ENCODE results near the gene EEF2KMT. TPM values are rescaled to one million over a fixed set of nuclear protein-coding genes. Genes with fewer than 3 reads are reported as not detected.

The EEF2KMT gene
- total RNA-seq, 1 donor from 2014 or later, result 10.7 TPM

DNA sequence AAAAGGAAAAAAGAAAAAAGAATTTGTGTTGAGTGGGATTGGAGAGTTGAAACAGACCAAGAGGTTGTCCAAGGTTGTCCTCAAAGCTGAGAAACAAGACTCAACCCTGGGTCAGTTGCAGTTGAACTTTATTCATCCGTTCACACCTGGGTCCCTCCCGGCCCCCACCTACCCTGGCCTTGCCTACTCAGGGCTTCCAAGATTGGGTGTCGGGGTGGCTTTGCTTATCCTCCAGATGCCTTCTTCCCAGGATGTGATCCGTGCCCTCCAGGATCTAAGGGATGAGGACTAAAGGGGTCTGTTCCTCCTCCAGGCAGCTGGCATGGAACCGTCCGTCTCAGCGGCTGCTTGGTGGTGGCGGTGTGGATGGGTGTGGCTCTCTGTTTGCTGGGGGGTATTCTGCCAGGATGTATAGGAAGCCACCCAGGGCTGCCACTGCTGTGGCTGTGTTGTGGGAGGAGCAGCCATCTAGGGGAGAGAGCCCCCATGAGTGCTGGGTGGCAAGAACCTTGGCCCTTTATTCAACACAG, 53.5 kb downstream of the EEF2KMT start:
- Mint-ChIP-seq H3K27me3 (ENCODE audit: low read depth) (peaks cover 39% of the 10 kb centered on the region), H3K9me3 (ENCODE audit: low read depth) (peaks cover 6% of the 10 kb centered on the region), H3K4me1 (ENCODE audit: low read depth) (no peaks in the 10 kb centered on the region), H3K4me3 (ENCODE audit: unreplicated experiment) (no peak overlapping the region), H3K27ac (ENCODE audit: unreplicated experiment) (no peak overlapping the region), H3K36me3 (ENCODE audit: low read depth) (peaks cover 2% of the 10 kb centered on the region)
- TF ChIP-seq, protein P1, sequence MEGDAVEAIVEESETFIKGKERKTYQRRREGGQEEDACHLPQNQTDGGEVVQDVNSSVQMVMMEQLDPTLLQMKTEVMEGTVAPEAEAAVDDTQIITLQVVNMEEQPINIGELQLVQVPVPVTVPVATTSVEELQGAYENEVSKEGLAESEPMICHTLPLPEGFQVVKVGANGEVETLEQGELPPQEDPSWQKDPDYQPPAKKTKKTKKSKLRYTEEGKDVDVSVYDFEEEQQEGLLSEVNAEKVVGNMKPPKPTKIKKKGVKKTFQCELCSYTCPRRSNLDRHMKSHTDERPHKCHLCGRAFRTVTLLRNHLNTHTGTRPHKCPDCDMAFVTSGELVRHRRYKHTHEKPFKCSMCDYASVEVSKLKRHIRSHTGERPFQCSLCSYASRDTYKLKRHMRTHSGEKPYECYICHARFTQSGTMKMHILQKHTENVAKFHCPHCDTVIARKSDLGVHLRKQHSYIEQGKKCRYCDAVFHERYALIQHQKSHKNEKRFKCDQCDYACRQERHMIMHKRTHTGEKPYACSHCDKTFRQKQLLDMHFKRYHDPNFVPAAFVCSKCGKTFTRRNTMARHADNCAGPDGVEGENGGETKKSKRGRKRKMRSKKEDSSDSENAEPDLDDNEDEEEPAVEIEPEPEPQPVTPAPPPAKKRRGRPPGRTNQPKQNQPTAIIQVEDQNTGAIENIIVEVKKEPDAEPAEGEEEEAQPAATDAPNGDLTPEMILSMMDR (IDR thresholded peaks at IDR 0.05), result no peak
- peak; percentile 57 for DNase-seq (ENCODE audit: low spot score)

DNA sequence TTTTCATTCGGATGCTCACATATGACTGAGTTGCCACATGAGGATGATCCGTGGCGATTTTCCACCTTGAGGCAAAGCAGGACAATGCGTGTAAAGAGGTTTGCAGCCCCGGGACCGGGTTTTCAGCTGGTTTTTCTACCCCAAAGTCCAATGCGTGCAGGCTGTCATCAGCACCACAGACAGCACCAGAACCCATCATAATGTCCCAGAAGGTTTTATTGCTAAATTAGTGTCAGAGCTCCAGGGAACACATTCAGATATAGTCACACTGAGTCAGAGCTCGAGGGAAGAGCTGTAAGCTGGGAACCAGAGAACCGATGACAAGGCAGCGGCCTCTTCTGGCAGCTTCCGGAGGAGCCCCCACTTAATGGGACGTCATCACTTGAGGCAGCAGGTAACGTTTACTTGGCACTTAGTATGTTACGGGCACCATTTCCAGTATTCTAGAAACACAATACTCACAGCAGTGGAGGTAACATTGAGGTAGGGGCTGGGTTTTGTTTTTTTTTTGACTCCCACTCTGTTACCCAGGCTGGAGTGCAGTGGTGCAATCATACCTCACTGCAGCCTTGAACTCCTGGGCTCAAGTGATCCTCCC, 54.9 kb downstream of the EEF2KMT start:
- TF ChIP-seq, protein P1 (IDR thresholded peaks at IDR 0.05), result peak; percentile 28
- H3K4me3 Mint-ChIP-seq (ENCODE audit: unreplicated experiment), result no peak overlapping the region
- H3K4me1 Mint-ChIP-seq (ENCODE audit: low read depth), result no peaks in the 10 kb centered on the region
- H3K9me3 Mint-ChIP-seq (ENCODE audit: low read depth), result no peaks in the 10 kb centered on the region
- peak; percentile 35 for DNase-seq (ENCODE audit: low spot score)
- H3K27me3 Mint-ChIP-seq (ENCODE audit: low read depth), result peaks cover 33% of the 10 kb centered on the region
- H3K36me3 Mint-ChIP-seq (ENCODE audit: low read depth), result peaks cover 2% of the 10 kb centered on the region
- no peak overlapping the region for H3K27ac Mint-ChIP-seq (ENCODE audit: unreplicated experiment)

- DNase-seq (ENCODE audit: low spot score), result no peak
- peaks cover 27% of the 10 kb centered on the region for H3K27me3 Mint-ChIP-seq (ENCODE audit: low read depth)
- no peaks in the 10 kb centered on the region for H3K9me3 Mint-ChIP-seq (ENCODE audit: low read depth)
- H3K4me3 Mint-ChIP-seq (ENCODE audit: unreplicated experiment), result no peak overlapping the region
- peaks cover 1% of the 10 kb centered on the region for H3K36me3 Mint-ChIP-seq (ENCODE audit: low read depth)
- TF ChIP-seq, protein P1 (IDR thresholded peaks at IDR 0.05), result no peak
- H3K27ac Mint-ChIP-seq (ENCODE audit: unreplicated experiment), result no peak overlapping the region
- H3K4me1 Mint-ChIP-seq (ENCODE audit: low read depth), result no peaks in the 10 kb centered on the region
Observed at GRCh38 chr16:5041600-5042133, 55.9 kb downstream of the EEF2KMT start.

- Mint-ChIP-seq H3K4me1 (ENCODE audit: low read depth) (no peaks in the 10 kb centered on the region), H3K27me3 (ENCODE audit: low read depth) (peaks cover 24% of the 10 kb centered on the region), H3K9me3 (ENCODE audit: low read depth) (no peaks in the 10 kb centered on the region), H3K36me3 (ENCODE audit: low read depth) (no peaks in the 10 kb centered on the region), H3K27ac (ENCODE audit: unreplicated experiment) (no peak overlapping the region), H3K4me3 (ENCODE audit: unreplicated experiment) (no peak overlapping the region)
- TF ChIP-seq, protein P1 (IDR thresholded peaks at IDR 0.05), result no peak
- no peak for DNase-seq (ENCODE audit: low spot score)
Observed at GRCh38 chr16:5040451-5040850, 57.1 kb downstream of the EEF2KMT start.

GRCh38 chr16:5036228-5037156, 61.1 kb downstream of the EEF2KMT start:
- TF ChIP-seq, protein P1 (IDR thresholded peaks at IDR 0.05), result no peak
- Mint-ChIP-seq H3K27me3 (ENCODE audit: low read depth) (peaks cover 15% of the 10 kb centered on the region), H3K4me3 (ENCODE audit: unreplicated experiment) (no peak overlapping the region), H3K4me1 (ENCODE audit: low read depth) (peaks cover 16% of the 10 kb centered on the region), H3K36me3 (ENCODE audit: low read depth) (no peaks in the 10 kb centered on the region), H3K27ac (ENCODE audit: unreplicated experiment) (no peak overlapping the region), H3K9me3 (ENCODE audit: low read depth) (no peaks in the 10 kb centered on the region)
- peak; percentile 40 for DNase-seq (ENCODE audit: low spot score)

Measured in chondrocyte (in vitro differentiated cells).